Transverse colon (tissue), 4 donors: ENCODE measurements around the gene MYH14.

Experiments used
- CTCF ChIP-seq, 5 experiments: fragments of 200-600 bp in 3 of 5; fragments of 450-650 bp in 2 of 5; sonication (generic) in 3 of 5; IDR thresholded peaks; 1 replicate in 2 of 5; 2 replicates in 3 of 5; pipeline ENCODE4 v1.5.1; 2016 to 2017; ENCODE audit warnings: antibody characterized with exemption in 5 of 5, inconsistent platforms in 3 of 5, mild to moderate bottlenecking in 2 of 5, moderate library complexity in 1 of 5
- EP300 ChIP-seq: sonication (generic); formaldehyde crosslinking; IDR thresholded peaks from one replicate; pipeline ENCODE4 v1.6.1; 2017; ENCODE audit warnings: antibody characterized with exemption, low read depth
- POLR2A ChIP-seq: fragments of 450-650 bp; IDR thresholded peaks from one replicate; pipeline ENCODE4 v1.6.1; 2016; ENCODE audit warnings: antibody characterized with exemption, mild to moderate bottlenecking, moderate library complexity
- POLR2AphosphoS5 ChIP-seq, 3 donors: sonication (generic); formaldehyde crosslinking; IDR thresholded peaks; one replicate each; pipeline ENCODE4 v1.6.1; 2016; ENCODE audit warnings: antibody characterized with exemption in 3 of 3

- TF ChIP-seq CTCF (IDR thresholded peaks at IDR 0.05) = no peak
- no peak for TF ChIP-seq POLR2AphosphoS5 (IDR thresholded peaks at IDR 0.05)
- TF ChIP-seq POLR2A = no peak
- TF ChIP-seq EP300 = no peak
These were observed 82.4 kb downstream of the MYH14 start for GRCh38 chr19:50285833-50286232.
